ENCODE data around the gene B4GALT5.
"Not testable (repeated sequence)": the region's sequence is repeated elsewhere in the genome, so short reads cannot be mapped to it uniquely, and the experiment has no call there.

GRCh38 chr20:49668878-49669195 is 44.8 kb downstream of the B4GALT5 start:
- TF ChIP-seq YY1 (IDR thresholded peaks at IDR 0.05; ENCODE audit: extremely low read depth, insufficient replicate concordance, low read depth, low read length); CTCF (IDR thresholded peaks at IDR 0.05 in 2 of 3, conservative IDR thresholded peaks at IDR 0.05 in 1 of 3; ENCODE audit: borderline replicate concordance in 1 of 3, insufficient read depth in 1 of 3, low read depth in 2 of 3, low read length in 2 of 3); POLR2A (IDR thresholded peaks at IDR 0.05; ENCODE audit: borderline replicate concordance, extremely low read depth, insufficient read depth, insufficient read length); EZH2 (IDR thresholded peaks at IDR 0.05); POLR2AphosphoS5 (IDR thresholded peaks at IDR 0.05; ENCODE audit: low read depth, low read length); ZNF274 (IDR thresholded peaks at IDR 0.05; ENCODE audit: low read depth, low read length); SP1 (IDR thresholded peaks at IDR 0.05; ENCODE audit: low read depth); RAD21 (IDR thresholded peaks at IDR 0.05; ENCODE audit: low read depth): not testable (repeated sequence)
